A549 (cell line): ENCODE results near the gene PLD6. TPM values are rescaled to one million over a fixed set of nuclear protein-coding genes. Genes with fewer than 3 reads are reported as not detected.

Experiments
- ATAC-seq, 2 experiments: fragments of 200-7000 bp in 1 of 2; fragments of >200 bp in 1 of 2; cut with Nextera tagmentation in 1 of 2; cut with Tn5 transposase in 1 of 2; 3 replicates each; pipeline versions ENCODE4 v1.8.0 to v1.9.1; 2018 to 2020; ENCODE audit warnings: mild to moderate bottlenecking in 1 of 2, moderate library complexity in 1 of 2
- CTCF ChIA-PET: fragments of 300-600 bp; sonication (Branson Sonifier 250); formaldehyde crosslinking; extraction: SDS; loops from one replicate; lab custom pipeline; 2021; ENCODE audit warnings: antibody characterized with exemption, inconsistent platforms; lab: Yijun Ruan, JAX
- POLR2A ChIA-PET: fragments of 350-600 bp; formaldehyde crosslinking; extraction: SDS; loops from one replicate; lab custom pipeline; 2021; ENCODE audit warnings: antibody characterized with exemption, inconsistent platforms; lab: Yijun Ruan, JAX
- DNase-seq, 2 experiments: peaks; one replicate each; pipeline versions ENCODE4 v3.0.0 to v3.0.0-alpha.2; 2011 to 2016; ENCODE audit warnings: low read depth in 1 of 2, low spot score in 1 of 2
- FAIRE-seq: peaks from 2 replicates; lab custom pipeline; 2011; peaks lifted over from hg19 to GRCh38; lab: Jason Lieb, UNC
- H3K27ac ChIP-seq, 2 experiments: fragments of >200 bp; sonication (Bioruptor Twin); formaldehyde crosslinking; 3 replicates each; pipeline ENCODE4 v1.5.1; 2016 to 2017
- H3K4me1 ChIP-seq: fragments of >200 bp; sonication (Bioruptor Twin); formaldehyde crosslinking; 3 replicates; pipeline ENCODE4 v1.6.1; 2016
- H3K4me2 ChIP-seq: fragments of >200 bp; sonication (Bioruptor Twin); formaldehyde crosslinking; 3 replicates; pipeline ENCODE4 v1.6.1; 2016
- H3K4me3 ChIP-seq: fragments of >200 bp; sonication (Bioruptor Twin); formaldehyde crosslinking; 3 replicates; pipeline ENCODE4 v1.5.1; 2016
- H3K9me3 ChIP-seq: fragments of >200 bp; sonication (Bioruptor Twin); formaldehyde crosslinking; 3 replicates; pipeline ENCODE4 v1.6.1; 2016
- BHLHE40 ChIP-seq: IDR thresholded peaks from 2 replicates; pipeline ENCODE4 v1.6.1; 2012; ENCODE audit warnings: low read depth, low read length, inconsistent platforms
- CBX2 ChIP-seq: fragments of 200-600 bp; sonication (generic); IDR thresholded peaks from 2 replicates; pipeline ENCODE4 v1.6.1; 2016; ENCODE audit warnings: low read depth, mild to moderate bottlenecking, borderline replicate concordance
- CTCF ChIP-seq: fragments of >200 bp; sonication (Bioruptor Twin); formaldehyde crosslinking; IDR thresholded peaks from 3 replicates; pipeline ENCODE4 v1.5.1; 2016
- EHMT2 ChIP-seq: fragments of 200-600 bp; sonication (generic); IDR thresholded peaks from 2 replicates; pipeline ENCODE4 v1.6.1; 2016; ENCODE audit warnings: antibody characterized with exemption, low read depth, mild to moderate bottlenecking, moderate library complexity
- ELK1 ChIP-seq: fragments of 150-350 bp; IDR thresholded peaks from 2 replicates; pipeline ENCODE4 v1.6.1; 2014; ENCODE audit warnings: low read depth, mild to moderate bottlenecking, low read length
- EP300 ChIP-seq, 2 experiments: fragments of >200 bp; sonication (Bioruptor Twin); formaldehyde crosslinking; IDR thresholded peaks; 2 replicates in 1 of 2; 3 replicates in 1 of 2; pipeline ENCODE4 v1.6.1; 2016 to 2017
- ESRRA ChIP-seq: fragments of 150-350 bp; IDR thresholded peaks from 2 replicates; pipeline ENCODE4 v1.6.1; 2014; ENCODE audit warnings: mild to moderate bottlenecking, low read length, borderline replicate concordance
- FOSL2 ChIP-seq, 2 experiments: fragments of 450-650 bp in 1 of 2; fragments of >200 bp in 1 of 2; sonication (Bioruptor Twin) in 1 of 2; formaldehyde crosslinking; IDR thresholded peaks; 2 replicates each; pipeline versions ENCODE4 v1.5.0 to v1.6.1; 2016 to 2020; ENCODE audit warnings: mild to moderate bottlenecking in 1 of 2, moderate library complexity in 1 of 2
- FOXS1 ChIP-seq: fragments of 250-450 bp; sonication (Bioruptor Pico); IDR thresholded peaks from 2 replicates; pipeline ENCODE4 v1.5.0; 2020; ENCODE audit warnings: mild to moderate bottlenecking, moderate library complexity
- HMGXB4 ChIP-seq: fragments of 250-450 bp; sonication (Bioruptor Pico); IDR thresholded peaks from 2 replicates; pipeline ENCODE4 v1.5.0; 2021; ENCODE audit warnings: mild to moderate bottlenecking, moderate library complexity, borderline replicate concordance
- HOXB13 ChIP-seq: fragments of 250-450 bp; sonication (Bioruptor Pico); IDR thresholded peaks from 2 replicates; pipeline ENCODE4 v1.5.0; 2020; ENCODE audit warnings: low read depth, mild to moderate bottlenecking, moderate library complexity
- JUN ChIP-seq, 2 experiments: fragments of >200 bp; sonication (Bioruptor Twin); formaldehyde crosslinking; IDR thresholded peaks; 2 replicates in 1 of 2; 3 replicates in 1 of 2; pipeline ENCODE4 v1.6.1; 2016 to 2017
- KDM5A ChIP-seq: fragments of 200-600 bp; sonication (generic); IDR thresholded peaks from 2 replicates; pipeline ENCODE4 v1.6.1; 2016; ENCODE audit warnings: antibody characterized with exemption, mild to moderate bottlenecking
- MAFK ChIP-seq: fragments of 450-650 bp; IDR thresholded peaks from 2 replicates; pipeline ENCODE4 v1.6.1; 2014; ENCODE audit not compliant: partially characterized antibody
- MAX ChIP-seq: IDR thresholded peaks from 2 replicates; pipeline ENCODE4 v1.6.1; 2012
- MYC ChIP-seq: IDR thresholded peaks from 2 replicates; pipeline ENCODE4 v1.6.1; 2012; ENCODE audit warnings: mild to moderate bottlenecking, inconsistent platforms, low read length, improper control_type of control experiment, borderline replicate concordance
- NFE2L2 ChIP-seq: fragments of 150-350 bp; conservative IDR thresholded peaks from 2 replicates; pipeline ENCODE4 v1.6.1; 2014; ENCODE audit warnings: low read length
- PHF8 ChIP-seq: fragments of 200-600 bp; sonication (generic); IDR thresholded peaks from 2 replicates; pipeline ENCODE4 v1.6.1; 2016; ENCODE audit warnings: low read depth, mild to moderate bottlenecking, antibody characterized with exemption, moderate library complexity, borderline replicate concordance
- POLR2A ChIP-seq: IDR thresholded peaks from 2 replicates; pipeline ENCODE4 v1.6.1; 2012; ENCODE audit warnings: mild to moderate bottlenecking, low read length
- POLR2AphosphoS2 ChIP-seq: conservative IDR thresholded peaks from 2 replicates; pipeline ENCODE4 v1.6.1; 2012; ENCODE audit warnings: low read length, improper control_type of control experiment, inconsistent platforms
- RCOR1 ChIP-seq: fragments of 150-350 bp; IDR thresholded peaks from 2 replicates; pipeline ENCODE4 v1.6.1; 2014; ENCODE audit warnings: antibody characterized with exemption, low read length, low read depth
- RNF2 ChIP-seq: fragments of 200-600 bp; sonication (generic); IDR thresholded peaks from 2 replicates; pipeline ENCODE4 v1.6.1; 2016; ENCODE audit warnings: low read depth, mild to moderate bottlenecking, antibody characterized with exemption, moderate library complexity, borderline replicate concordance
- SREBF2 ChIP-seq: fragments of 450-650 bp; IDR thresholded peaks from 2 replicates; pipeline ENCODE4 v1.6.1; 2014; ENCODE audit warnings: mild to moderate bottlenecking, moderate library complexity
- TFCP2L1 ChIP-seq: fragments of 250-450 bp; sonication (Bioruptor Pico); IDR thresholded peaks from 2 replicates; pipeline ENCODE4 v1.5.0; 2021; ENCODE audit warnings: mild to moderate bottlenecking
- ZNF302 ChIP-seq: fragments of 250-450 bp; sonication (Bioruptor Pico); IDR thresholded peaks from 2 replicates; pipeline ENCODE4 v1.9.0; 2021; ENCODE audit warnings: inconsistent platforms, mild to moderate bottlenecking, moderate library complexity
- WGBS: methylation state at CpG from one replicate; pipeline ENCODE4 v1.1.6; 2017; ENCODE audit errors: missing lambda C conversion rate; 5-methylcytosine and 5-hydroxymethylcytosine counted together
- polyA plus RNA-seq, 4 experiments: library from polyadenylated mRNA; depleted of rRNA in 3 of 4; stranded (reverse); fragments of >200 nt; fragmentation: RNase III in 1 of 4; extraction: RNeasy Plus Mini Kit Qiagen cat#74134 plus additional on column Dnase treatment in 1 of 4; gene quantifications; 2 replicates in 3 of 4; 3 replicates in 1 of 4; pipeline ENCODE4 v1.2.3, GENCODE V29; 2011 to 2017

The PLD6 gene
- polyA plus RNA-seq, 2 of the 4 experiments (the other 2 are of a cell fraction), result 5.6 to 5.7 TPM

GRCh38 chr17:17236295-17237025, 30.3 kb upstream of the PLD6 start:
- peak; percentile 36 to 44 for DNase-seq
- CTCF ChIA-PET, result interaction anchor here (0.6 to 2.9 kb wide), 7 partner anchors 11 to 269 kb away, joined by 3 to 11 read pairs (median 3); no protein-coding TSS in a partner anchor
- Histone ChIP-seq H3K4me1 (peaks cover 16% of the 10 kb centered on the region), H3K4me3 (peak overlapping the region; percentile 85), H3K27ac (peak overlapping the region; percentile 82 to 97)
- WGBS, result 3% methylated on average over 19 of the region's 31 CpGs
- TF ChIP-seq HMGXB4 (CRISPR knock-in tag) (no peak), NFE2L2 (no peak), JUN (IDR thresholded peaks at IDR 0.05) (no peak), PHF8 (peak; percentile 92; the same call in 1 of the 2 replicates), MAX (no peak), KDM5A (no peak), FOXS1 (CRISPR knock-in tag) (no peak)
- TF ChIP-seq, all 56 proteins: peak for 1
- Histone ChIP-seq H3K4me2 (peak overlapping the region; percentile 93), H3K9me3 (no peaks in the 10 kb centered on the region)
- ATAC-seq (peak; percentile 45 to 57), FAIRE-seq (no peak)
- POLR2A ChIA-PET, result interaction anchor here (0.7 to 1.1 kb wide), 4 partner anchors 10 to 174 kb away, joined by 3 to 6 read pairs (median 4); no protein-coding TSS in a partner anchor

- CTCF ChIA-PET, result interaction anchor here (0.6 to 2.9 kb wide), 5 partner anchors 10 to 624 kb away, joined by 3 to 11 read pairs (median 4); no protein-coding TSS in a partner anchor
- POLR2A ChIA-PET, result interaction anchor here (0.6 to 0.7 kb wide), 2 partner anchors 23 to 45 kb away, joined by 3 to 4 read pairs; no protein-coding TSS in a partner anchor
- Histone ChIP-seq H3K27ac (peak overlapping the region; percentile 82 to 97), H3K9me3 (no peaks in the 10 kb centered on the region), H3K4me1 (peaks cover 16% of the 10 kb centered on the region), H3K4me2 (peak overlapping the region; percentile 93), H3K4me3 (peak overlapping the region; percentile 85)
- 76% methylated on average over 19 of the region's 19 CpGs for WGBS
- FAIRE-seq (no peak), ATAC-seq (peak in 1 of 2 experiments; percentile 1; a peak in 2 of 6 replicates), DNase-seq (no peak)
- no peak for TF ChIP-seq ESRRA
- TF ChIP-seq CTCF, result no peak
- no peak for TF ChIP-seq KDM5A
- no peak for TF ChIP-seq POLR2A
- no peak for TF ChIP-seq ZNF302 (CRISPR knock-in tag)
- no peak for TF ChIP-seq SREBF2
- no peak for TF ChIP-seq BHLHE40
- TF ChIP-seq MAFK, result no peak
- no peak for TF ChIP-seq EHMT2
- TF ChIP-seq CBX2, result no peak
- no peak for TF ChIP-seq JUN (IDR thresholded peaks at IDR 0.05)
- TF ChIP-seq RNF2, result no peak
- TF ChIP-seq ELK1, result no peak
- TF ChIP-seq TFCP2L1 (CRISPR knock-in tag), result no peak
- TF ChIP-seq HOXB13 (CRISPR knock-in tag), result no peak
- TF ChIP-seq RCOR1, result no peak
- no peak for TF ChIP-seq FOSL2 (IDR thresholded peaks at IDR 0.05)
- TF ChIP-seq FOSL2 (CRISPR knock-in tag; IDR thresholded peaks at IDR 0.05), result no peak
- TF ChIP-seq EP300 (IDR thresholded peaks at IDR 0.05), result no peak
- no peak for TF ChIP-seq POLR2AphosphoS2
- no peak for TF ChIP-seq MYC
Measured at GRCh38 chr17:17235212-17236174, 29.4 kb upstream of the PLD6 start.
